Fibroblast of peridontal ligament (primary cell): ENCODE data around the gene OAS3.
"Not testable (repeated sequence)": the region's sequence is repeated elsewhere in the genome, so short reads cannot be mapped to it uniquely, and the experiment has no call there.

Source experiments
- DNase-seq: peaks from one replicate; pipeline ENCODE4 v3.0.0-alpha.2; 2010; ENCODE audit errors: extremely low read depth

The OAS3 gene

DNA sequence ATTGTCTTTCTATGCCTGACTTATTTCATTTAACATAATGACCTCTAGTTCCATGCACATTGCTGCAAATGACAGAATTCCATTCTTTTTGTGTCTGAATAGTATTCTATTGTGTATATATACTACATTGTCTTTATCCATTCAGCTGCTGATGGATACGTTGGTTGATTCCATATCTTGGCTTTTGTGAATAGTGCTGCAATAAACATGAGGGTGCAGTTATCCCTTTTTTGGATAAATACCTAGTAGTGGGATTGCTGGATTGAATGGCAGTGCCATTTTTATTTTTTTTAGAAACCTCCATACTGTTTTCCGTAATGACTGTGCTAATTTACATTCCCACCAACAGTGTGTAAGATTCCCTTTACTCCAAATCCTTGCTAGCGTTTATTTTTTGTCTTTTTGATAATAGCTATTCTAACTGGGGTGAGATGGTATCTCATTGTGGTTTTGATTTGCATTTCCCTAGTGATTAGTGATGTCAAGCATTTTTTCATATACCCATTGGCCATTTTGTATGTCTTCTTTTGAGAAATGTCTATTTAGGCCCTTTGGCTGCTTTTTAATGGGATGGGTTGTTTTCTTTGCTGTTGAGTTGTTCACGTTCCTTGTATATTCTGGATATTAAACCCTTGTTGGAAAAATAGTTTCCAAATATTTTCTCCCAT is 42.4 kb downstream of the OAS3 start:
- peak; percentile 28 for DNase-seq

DNA sequence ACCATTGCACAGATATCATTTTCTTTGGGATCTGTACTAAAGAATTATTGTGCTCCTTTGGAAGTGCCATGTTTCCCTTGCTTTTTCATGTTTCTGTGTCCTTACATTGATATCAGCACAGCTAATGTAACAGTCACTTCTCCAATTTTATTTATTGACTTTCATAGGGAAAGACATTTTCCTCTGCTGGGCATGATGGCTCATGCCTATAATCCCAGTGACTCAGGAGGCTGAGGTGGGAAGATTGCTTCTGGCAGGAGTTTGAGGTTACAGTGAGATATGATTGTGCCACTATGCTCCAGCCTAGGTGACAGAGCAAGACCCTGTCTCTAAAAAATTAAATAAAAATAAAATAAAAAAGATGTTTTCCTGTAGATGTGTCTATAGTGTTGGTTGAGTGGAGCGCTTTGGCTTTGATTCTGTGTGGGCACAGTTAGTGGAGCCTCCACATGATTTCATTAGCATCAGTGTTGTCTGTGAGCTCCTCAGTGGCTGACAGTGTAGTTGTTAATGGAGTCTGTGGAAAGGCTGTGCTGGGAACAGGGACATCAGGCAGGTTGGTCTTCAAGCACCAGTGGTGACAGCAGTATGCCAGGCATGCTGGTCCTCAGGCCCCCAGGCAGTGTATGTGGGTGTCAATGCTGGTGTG is 47.5 kb downstream of the OAS3 start:
- DNase-seq = no peak

DNA sequence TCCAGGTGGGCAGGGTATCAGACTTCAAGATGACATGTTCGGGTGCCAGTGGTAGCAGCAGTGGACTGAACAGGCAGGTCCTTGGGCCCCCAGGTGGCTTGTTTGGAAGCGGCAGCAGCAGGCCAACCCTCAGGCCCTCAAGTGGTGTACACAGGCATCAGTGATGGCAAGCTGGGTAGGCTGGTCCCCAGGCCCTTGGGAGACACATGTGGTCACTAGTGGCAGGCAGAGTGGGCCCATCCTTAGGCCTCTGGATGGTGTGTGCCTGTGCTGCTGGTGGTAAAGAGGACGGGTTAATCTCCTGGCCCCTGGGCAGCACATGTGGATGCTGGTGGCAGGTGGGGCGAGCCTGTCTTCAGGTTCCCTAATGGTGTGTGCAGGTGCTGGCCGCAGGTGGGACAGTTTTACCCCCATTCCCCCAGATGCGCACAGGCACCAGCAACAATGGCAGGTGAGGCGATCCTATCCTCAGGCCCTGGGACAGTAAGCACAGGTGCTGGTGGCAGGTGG is 48.1 kb downstream of the OAS3 start:
- no peak for DNase-seq

DNA sequence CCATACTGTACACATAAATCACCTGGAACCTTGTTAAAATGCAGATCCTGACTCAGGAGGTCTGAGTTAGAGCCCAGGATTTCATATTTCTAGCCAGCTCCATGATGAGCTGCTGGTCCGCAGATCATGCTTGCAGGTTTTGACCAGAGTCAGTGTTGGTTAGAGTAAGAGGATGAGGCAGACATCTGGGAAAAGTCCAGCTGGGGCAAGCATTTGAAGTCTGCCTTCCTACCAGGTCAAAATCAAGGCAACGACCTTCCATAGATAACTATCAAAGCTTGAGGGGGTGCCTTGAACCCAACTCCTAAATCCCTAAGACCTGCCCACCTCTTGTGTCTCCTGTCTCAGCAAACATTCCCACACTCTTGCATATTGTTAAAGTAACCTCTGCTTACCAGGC is 49.3 kb downstream of the OAS3 start:
- DNase-seq = no peak

DNA sequence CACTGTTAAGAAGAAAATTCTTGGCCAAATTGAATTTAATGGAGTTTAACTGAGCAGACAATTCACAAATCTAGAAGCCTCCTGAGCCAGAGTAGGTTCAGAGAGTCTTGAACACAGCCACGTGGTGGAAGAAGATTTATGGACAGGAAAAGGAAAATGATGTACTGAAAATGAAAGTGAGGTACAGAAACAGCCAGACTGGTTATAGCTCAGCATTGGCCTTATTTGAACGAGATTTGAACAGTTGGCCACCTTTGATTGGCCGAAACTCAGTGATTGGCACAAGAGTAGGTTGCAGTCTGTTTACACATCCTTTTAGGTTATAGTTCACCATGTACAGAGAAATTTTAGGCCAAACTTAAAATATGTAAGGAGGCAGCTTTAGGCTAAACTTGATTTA is 50.0 kb downstream of the OAS3 start:
- no peak for DNase-seq

DNA sequence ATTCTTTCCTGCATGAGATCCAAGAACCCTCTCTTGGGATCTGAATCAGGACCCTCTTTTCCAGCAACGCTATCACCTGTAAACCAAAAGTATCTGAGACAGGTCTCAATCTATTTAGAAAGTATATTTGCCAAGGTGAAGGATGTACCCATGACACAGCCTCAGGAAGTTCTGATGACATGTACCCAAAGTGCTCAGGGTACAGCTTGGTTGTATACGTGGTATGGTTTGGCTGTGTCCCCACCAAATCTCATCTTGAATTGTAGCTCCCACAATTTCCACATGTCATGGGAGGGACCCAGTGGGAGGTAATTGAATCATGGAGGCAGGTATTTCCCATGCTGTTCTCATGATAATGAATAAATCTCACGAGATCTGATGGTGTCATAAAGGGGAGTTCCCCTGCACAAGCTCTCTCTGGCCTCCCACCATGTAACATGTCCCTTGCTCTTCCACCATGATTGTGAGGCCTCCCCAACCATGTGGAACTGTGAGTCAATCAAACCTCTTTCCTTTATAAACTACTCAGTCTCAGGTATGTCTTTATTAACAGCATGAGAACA is 50.6 kb downstream of the OAS3 start:
- DNase-seq = not testable (repeated sequence)

DNA sequence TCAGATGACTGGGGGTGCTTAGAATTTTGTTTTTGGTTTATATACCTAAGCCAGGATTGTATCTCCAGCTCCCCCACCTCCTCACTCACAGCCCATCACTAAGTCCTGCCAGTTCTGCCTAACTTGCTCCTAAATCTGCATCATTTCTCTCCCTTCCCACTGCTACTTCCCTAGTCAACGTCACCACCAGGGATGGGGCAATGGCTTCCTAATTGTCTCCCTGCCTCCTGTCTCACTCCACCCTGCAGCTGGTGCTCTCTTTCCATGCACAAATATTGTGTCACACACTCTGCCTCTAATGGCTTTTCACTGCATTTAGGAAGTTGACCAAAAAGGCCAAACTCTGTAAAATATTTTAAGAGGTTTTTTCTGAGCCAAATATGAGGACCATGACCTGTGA is 51.5 kb downstream of the OAS3 start:
- no peak for DNase-seq

DNA sequence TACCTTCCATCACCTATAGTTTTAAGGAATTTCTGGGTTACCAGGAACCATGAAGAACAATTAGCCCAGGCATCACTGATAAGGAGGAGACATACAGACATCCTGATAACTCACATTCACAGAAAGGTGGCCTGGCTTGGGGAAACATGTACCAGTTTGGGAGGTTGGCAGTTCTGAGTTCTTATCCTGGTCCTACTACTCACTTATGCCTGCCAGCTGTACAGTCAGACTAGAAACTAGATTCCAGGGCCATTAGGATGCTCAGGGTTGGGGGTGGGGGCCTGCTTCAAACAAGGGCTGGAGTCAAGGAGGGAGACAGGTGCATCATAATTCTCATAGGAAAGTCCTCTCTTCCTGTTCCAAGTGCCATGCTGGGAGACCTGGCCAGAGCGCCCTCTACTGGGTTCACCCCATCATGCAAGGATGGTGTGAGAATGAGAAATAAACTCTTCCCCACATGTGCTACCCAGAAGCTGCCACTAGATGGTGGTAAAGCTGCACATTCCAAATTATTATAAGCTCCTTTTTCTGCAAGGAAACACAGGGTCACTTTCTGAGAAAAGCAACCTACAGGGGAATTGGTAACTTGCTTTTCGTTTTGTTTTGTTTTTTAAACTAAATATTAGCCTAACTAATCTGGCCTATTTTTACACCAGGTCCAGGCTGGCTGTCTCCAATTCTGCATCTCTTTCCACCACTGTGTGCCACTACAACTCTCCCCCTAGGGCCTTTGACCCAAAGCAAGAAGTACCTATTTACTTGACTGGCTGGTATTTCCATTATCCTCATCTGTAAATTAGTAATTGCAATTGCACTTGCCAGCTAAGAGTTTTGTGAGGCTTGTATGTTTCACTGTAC is 54.5 kb downstream of the OAS3 start:
- peak; percentile 76 for DNase-seq

DNA sequence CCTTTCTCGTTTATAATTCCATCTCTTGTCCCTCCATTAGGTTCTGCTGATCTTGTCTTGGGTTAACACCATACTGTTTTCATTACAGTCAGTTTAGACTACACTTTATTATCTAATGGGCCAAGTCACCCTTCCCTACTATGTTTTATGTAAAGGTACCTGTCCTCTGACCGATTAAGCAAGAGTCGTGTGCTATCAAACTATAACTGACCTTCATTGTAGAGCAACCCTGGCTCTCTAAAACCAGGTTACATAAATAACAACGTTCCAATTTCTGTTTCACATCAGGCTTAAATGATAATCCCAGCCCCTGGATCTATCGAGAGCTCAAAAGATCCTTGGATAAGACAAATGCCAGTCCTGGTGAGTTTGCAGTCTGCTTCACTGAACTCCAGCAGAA is 56.7 kb downstream of the OAS3 start:
- no peak for DNase-seq

DNA sequence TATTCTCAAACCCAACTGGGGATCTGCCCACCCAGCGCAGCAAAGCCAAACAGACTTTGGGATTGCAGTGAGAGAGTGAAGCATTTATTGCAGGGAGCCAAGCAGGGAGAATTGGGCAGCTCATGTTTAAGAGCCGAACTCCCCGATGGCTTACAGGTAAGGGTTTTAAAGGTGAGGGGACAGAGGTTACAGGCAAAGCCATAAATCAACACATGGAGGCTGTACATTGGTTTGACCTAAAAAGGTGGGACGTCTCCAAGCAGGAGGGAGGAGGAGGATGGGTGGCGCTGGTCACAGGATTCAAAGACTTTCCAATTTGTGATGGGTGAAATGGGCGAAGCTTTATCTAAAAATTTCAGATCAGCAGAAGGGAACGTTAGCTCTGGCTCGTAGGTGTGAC is 58.2 kb downstream of the OAS3 start:
- DNase-seq = no peak

DNA sequence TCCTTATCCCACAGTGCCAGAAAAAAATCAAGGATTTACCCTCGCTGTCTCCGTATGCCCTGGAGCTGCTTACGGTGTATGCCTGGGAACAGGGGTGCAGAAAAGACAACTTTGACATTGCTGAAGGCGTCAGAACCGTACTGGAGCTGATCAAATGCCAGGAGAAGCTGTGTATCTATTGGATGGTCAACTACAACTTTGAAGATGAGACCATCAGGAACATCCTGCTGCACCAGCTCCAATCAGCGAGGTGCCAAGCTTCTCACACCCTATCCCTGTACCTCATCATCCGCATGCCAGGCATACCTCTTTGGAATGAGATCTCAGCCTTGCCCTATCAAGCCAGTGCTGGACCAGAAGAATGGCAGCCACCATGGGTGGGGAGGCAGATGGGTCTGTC is 59.2 kb downstream of the OAS3 start:
- no peak for DNase-seq

DNA sequence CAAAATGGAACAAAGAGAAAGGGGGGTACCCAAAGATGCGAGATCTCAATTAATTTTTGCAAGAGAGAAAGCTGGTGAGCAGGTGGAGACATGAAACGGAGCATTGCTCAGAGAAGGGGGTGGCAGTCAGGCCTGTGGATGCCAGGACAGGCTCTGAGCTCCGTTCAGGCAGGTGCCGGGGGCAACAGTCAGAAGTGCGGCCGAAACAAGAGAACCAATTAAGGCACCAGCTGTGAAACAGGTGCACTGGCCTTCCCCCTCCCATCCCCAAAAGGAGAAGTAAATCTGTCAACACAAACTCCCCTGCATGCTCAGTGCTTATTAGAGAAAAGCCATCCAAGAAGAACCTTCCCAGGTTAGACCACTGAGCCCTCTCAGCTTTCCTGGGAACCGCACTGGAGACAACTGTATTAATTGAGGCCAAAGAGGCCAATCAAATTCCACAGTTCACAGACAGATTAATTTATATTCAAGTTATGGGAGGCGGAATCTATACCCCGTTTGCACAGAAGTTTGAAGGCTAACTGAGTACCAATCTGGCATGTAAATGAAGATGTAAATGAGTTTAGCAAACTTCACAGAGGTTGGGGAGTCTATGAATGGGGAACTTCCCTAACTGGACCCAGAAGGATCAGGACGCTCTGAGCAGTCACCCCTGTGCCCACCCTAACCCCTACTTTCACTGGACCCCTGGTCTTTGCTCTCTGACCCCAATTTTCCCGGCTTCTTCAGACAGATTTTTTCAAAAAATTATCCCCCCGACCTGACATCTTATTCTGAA is 60.9 kb downstream of the OAS3 start:
- DNase-seq = no peak

DNA sequence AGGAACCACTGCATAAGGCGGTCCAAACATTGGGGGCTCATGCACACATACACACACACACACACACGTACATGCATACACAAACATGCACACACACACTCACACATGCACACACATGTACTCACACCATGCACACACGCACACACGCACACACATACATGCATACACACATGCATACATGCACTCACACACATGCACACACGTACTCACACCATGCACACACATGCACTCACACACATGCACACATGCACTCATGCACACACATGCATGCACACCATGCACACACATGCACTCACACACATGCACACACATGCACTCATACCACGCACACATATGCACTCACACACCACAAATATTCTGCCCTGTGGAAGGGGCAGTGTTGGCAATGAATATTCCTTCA is 62.2 kb downstream of the OAS3 start:
- DNase-seq = no peak

DNA sequence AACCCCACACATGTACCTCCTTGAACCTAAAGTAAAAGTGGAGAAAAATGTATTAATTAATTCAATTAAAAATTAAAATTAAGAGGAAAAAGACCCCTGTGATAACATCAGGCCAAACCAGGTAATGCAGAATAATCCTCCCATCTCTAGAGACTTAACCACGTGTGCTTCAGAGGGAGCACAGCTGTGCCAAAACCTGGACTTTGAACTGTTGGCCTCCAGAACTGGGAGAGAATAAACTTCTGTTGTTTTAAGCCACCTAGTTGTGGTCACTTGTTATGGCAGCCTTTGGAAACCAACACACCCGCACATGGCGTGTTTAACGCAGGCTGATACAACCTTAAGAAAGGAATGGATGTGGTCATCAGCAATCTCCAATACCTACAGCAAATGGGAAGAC is 63.9 kb downstream of the OAS3 start:
- DNase-seq = no peak

DNA sequence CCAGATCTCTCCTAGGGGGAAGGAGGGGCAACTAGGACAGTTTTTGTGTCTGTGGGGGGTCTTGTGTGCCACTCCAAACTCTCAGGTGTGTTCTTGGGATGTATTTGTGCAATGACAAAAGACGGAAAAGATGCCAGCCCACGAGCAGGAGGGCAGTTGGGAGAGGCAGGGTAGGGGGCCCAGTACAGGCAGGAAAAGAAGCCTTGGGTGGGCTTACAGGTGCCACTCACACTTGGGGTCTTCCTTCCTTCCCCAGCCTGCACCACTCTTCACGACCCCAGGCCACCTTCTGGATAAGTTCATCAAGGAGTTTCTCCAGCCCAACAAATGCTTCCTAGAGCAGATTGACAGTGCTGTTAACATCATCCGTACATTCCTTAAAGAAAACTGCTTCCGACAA is 64.4 kb downstream of the OAS3 start:
- DNase-seq = no peak

DNA sequence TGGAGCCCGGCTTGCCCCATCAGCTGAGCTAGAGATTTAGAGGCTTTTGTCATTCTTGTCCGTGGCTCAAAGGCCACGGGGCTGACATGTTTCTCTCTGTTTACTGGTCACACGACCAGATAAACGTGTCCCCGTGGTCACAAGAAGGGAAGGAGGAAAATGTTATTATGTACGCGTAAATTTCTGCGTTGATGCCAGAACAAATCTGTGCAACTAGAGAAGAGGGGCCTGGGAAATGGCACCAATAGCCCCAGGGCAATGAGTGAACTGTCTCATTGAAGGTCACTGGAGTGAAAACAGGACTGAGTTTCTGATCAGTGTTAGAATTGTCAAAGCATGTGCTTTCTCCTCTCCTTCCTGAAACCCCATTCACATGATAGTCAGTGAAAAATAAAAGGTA is 65.4 kb downstream of the OAS3 start:
- DNase-seq = no peak

DNA sequence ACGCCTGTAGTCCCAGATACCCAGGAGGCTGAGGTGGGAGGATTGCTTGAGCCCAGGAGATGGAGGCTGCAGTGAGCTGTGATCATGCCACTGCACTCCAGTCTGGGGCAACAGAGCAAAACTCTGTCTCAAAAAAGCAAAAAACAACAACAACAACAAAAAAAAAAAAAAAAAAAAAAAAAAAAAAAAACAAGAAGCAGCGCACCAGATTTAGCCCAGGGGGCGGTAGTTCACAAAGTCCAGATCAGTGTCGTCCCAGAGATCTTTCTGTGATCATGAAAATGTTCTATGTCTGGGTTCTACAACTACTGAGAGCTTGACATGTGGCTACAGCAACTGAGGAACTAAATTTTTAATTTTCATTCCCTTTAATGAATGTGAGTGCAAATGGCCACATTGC is 67.5 kb downstream of the OAS3 start:
- no peak for DNase-seq

DNA sequence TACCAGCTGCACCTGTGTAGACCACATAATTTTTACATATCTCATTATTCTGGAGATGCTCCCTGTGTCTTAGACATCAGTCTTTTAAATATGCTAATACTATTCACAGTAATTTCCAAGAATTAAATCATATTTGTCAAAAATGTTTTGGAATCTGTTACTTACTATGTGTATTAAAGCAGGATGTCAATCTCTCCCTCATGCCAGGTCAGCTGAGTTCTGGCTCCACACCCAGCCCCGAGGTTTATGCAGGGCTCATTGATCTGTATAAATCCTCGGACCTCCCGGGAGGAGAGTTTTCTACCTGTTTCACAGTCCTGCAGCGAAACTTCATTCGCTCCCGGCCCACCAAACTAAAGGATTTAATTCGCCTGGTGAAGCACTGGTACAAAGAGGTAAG is 67.9 kb downstream of the OAS3 start:
- no peak for DNase-seq

DNA sequence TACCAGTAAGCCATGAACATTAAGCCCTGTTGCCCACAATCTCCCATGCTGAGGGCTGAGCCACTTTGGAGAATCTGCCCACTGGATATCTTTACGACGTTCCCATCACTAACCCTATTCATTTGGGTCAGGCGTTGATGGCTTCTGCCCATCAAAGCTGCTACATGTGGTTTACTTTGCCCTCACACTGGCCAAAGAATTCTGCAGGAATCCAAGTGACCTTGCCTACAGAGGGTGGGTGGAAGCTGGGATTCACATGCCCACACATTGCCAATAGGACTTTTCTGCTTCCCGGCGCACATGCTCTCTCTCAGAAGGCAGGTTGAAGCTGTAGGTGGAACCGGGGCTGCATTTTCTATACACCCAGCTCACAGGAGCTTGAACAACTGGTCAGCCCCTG is 68.4 kb downstream of the OAS3 start:
- DNase-seq = no peak

DNA sequence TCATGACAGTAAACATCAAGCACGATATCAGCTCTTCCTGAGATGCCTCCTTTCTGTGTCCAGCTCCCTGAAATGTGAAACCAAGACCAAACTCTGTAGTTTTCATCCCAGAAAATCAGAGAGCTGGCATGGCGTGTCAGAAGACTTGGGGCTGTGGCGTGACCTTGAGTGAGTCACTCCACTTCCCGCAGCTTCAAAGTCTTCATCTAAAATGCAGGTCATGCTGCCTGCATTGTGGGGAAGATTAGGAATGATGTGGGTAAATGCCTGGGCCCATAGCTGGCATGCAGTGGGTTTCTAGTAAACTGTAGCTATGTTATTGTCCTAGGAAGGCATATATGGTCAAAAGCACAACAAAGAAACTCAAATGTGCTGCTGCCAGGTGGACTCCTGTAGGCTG is 68.9 kb downstream of the OAS3 start:
- DNase-seq = peak; percentile 68

DNA sequence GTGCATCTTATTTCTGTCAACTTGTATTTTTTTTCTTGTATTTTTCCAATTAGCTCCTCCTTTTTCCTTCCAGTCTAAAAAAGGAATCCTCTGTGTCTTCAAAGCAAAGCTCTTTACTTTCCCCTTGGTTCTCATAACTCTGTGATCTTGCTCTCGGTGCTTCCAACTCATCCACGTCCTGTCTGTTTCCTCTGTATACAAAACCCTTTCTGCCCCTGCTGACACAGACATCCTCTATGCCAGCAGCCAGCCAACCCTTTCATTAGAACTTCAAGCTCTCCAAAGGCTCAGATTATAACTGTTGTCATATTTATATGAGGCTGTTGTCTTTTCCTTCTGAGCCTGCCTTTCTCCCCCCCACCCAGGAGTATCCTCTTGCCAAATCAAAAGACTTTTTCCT is 72.4 kb downstream of the OAS3 start:
- no peak for DNase-seq

DNA sequence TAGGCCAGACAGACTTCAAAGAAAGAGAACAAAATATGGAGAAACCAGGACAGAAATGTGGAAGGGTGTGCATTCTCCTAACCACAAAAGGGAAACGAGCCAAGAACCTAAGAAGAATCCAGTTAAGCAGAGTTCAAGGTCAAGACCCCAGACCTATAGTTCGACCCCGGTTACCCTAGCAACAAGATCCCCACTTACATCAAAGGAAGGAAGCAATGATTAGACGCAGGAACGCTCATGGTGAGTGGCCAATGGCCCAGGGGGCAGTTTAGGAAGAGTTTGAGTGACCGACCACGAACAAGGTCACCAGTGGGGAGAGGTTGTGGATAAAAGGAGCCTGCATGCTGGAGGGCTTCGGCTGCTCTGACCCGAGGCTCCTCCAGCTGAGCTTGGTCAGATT is 76.3 kb downstream of the OAS3 start:
- no peak for DNase-seq
